NCI-H1436 (cell line): ENCODE measurements around the gene DNMT3L.

Source experiments
- DNase-seq: peaks from one replicate; lab custom pipeline; 2025; lab: John Stamatoyannopoulos, UW

The DNMT3L gene

GRCh38 chr21:44279354-44280260 is 17.9 kb upstream of the DNMT3L start:
- DNase-seq = peak; percentile 83

- no peak for DNase-seq
Observed at GRCh38 chr21:44275041-44275440, 13.3 kb upstream of the DNMT3L start.

- no peak for DNase-seq
Observed at GRCh38 chr21:44273046-44273445, 11.3 kb upstream of the DNMT3L start.

GRCh38 chr21:44272284-44272858 is 10.7 kb upstream of the DNMT3L start:
- DNase-seq = no peak

GRCh38 chr21:44271558-44272283 is 10.0 kb upstream of the DNMT3L start:
- DNase-seq = no peak

- DNase-seq = no peak
Observed at GRCh38 chr21:44269090-44269489, 7.4 kb upstream of the DNMT3L start.

GRCh38 chr21:44267655-44268142 is 6.0 kb upstream of the DNMT3L start:
- no peak for DNase-seq

GRCh38 chr21:44265734-44266270 is 4.1 kb upstream of the DNMT3L start:
- no peak for DNase-seq

GRCh38 chr21:44263768-44264167 is 2.1 kb upstream of the DNMT3L start:
- DNase-seq = no peak

GRCh38 chr21:44263221-44263760 is 1.6 kb upstream of the DNMT3L start:
- no peak for DNase-seq

GRCh38 chr21:44262338-44263056 is 800 bp upstream of the DNMT3L start:
- DNase-seq = no peak

GRCh38 chr21:44260791-44261631 is 686 bp downstream of the DNMT3L start:
- no peak for DNase-seq

GRCh38 chr21:44260066-44260465 is 1.6 kb downstream of the DNMT3L start:
- DNase-seq = no peak

- no peak for DNase-seq
Observed at GRCh38 chr21:44259082-44259705, 2.5 kb downstream of the DNMT3L start.

- no peak for DNase-seq
Observed at GRCh38 chr21:44258056-44258725, 3.5 kb downstream of the DNMT3L start.

- DNase-seq = no peak
Observed at GRCh38 chr21:44255511-44255981, 6.2 kb downstream of the DNMT3L start.

- DNase-seq = no peak
Observed at GRCh38 chr21:44253832-44254710, 7.6 kb downstream of the DNMT3L start.
